ENCODE measurements around the gene WDR7.

Gene WDR7

GRCh38 chr18:56650944-56651770, at the start of gene WDR7:
Gene WDR7 (plus strand): TSS chr18:56651359. CDS start chr18:56672516, 21,157 bp downstream.
- Histone ChIP-seq H3K4me1 (ENCODE audit: low read length) (peaks cover 34% of the 10 kb centered on the region), H3K27me3 (ENCODE audit: low read depth, low read length) (no peaks in the 10 kb centered on the region), H3K9me3 (ENCODE audit: insufficient read depth, low read length) (no peaks in the 10 kb centered on the region), H2AFZ (ENCODE audit: low read depth, low read length) (peak within 1 kb of the TSS; percentile 99), H4K20me1 (ENCODE audit: insufficient read depth, low read length) (no peaks in the 10 kb centered on the region), H3K27ac (ENCODE audit: low read length) (peak within 1 kb of the TSS; percentile 59), H3K4me2 (ENCODE audit: low read length) (peak within 1 kb of the TSS; percentile 86), H3K4me3 (ENCODE audit: low read length) (peak within 1 kb of the TSS; percentile 79), H3K9ac (ENCODE audit: low read length) (peak within 1 kb of the TSS; percentile 72), H3K79me2 (ENCODE audit: low read length) (peaks cover 39% of the 10 kb centered on the region), H3K36me3 (replicated peaks; ENCODE audit: low read depth, low read length) (no peaks in the 10 kb centered on the region)
- TF ChIP-seq CTCF (IDR thresholded peaks at IDR 0.05; ENCODE audit: low read depth, low read length) (no peak), EZH2phosphoT487 (IDR thresholded peaks at IDR 0.05; ENCODE audit: low read depth) (no peak)

- Histone ChIP-seq H2AFZ (ENCODE audit: low read depth, low read length) (no peak overlapping the region), H3K4me3 (ENCODE audit: low read length) (no peak overlapping the region), H3K79me2 (ENCODE audit: low read length) (peaks cover 4% of the 10 kb centered on the region; the same call in 1 of the 2 replicates), H3K4me2 (ENCODE audit: low read length) (no peak overlapping the region), H3K27me3 (ENCODE audit: low read depth, low read length) (no peaks in the 10 kb centered on the region), H3K4me1 (ENCODE audit: low read length) (peaks cover 5% of the 10 kb centered on the region; the same call in 1 of the 2 replicates), H3K9ac (ENCODE audit: low read length) (no peak overlapping the region), H3K36me3 (replicated peaks; ENCODE audit: low read depth, low read length) (peaks cover 70% of the 10 kb centered on the region), H3K9me3 (ENCODE audit: insufficient read depth, low read length) (no peaks in the 10 kb centered on the region), H3K27ac (ENCODE audit: low read length) (no peak overlapping the region), H4K20me1 (ENCODE audit: insufficient read depth, low read length) (no peaks in the 10 kb centered on the region)
- TF ChIP-seq CTCF (IDR thresholded peaks at IDR 0.05; ENCODE audit: low read depth, low read length), result no peak
- TF ChIP-seq EZH2phosphoT487 (IDR thresholded peaks at IDR 0.05; ENCODE audit: low read depth), result no peak
Observed at GRCh38 chr18:56606618-56607017, 44.5 kb upstream of the WDR7 start.

- H3K27me3 ChIP-seq (ENCODE audit: low read depth, low read length), result no peaks in the 10 kb centered on the region
- H3K4me1 ChIP-seq (ENCODE audit: low read length), result no peaks in the 10 kb centered on the region
- H2AFZ ChIP-seq (ENCODE audit: low read depth, low read length), result no peak overlapping the region
- H3K9ac ChIP-seq (ENCODE audit: low read length), result no peak overlapping the region
- H3K36me3 ChIP-seq (replicated peaks; ENCODE audit: low read depth, low read length), result peaks cover 59% of the 10 kb centered on the region
- TF ChIP-seq EZH2phosphoT487 (IDR thresholded peaks at IDR 0.05; ENCODE audit: low read depth), result no peak
- TF ChIP-seq CTCF (IDR thresholded peaks at IDR 0.05; ENCODE audit: low read depth, low read length), result no peak
- peaks cover 6% of the 10 kb centered on the region; the same call in 1 of the 2 replicates for H3K79me2 ChIP-seq (ENCODE audit: low read length)
- H3K4me3 ChIP-seq (ENCODE audit: low read length), result no peak overlapping the region
- no peak overlapping the region for H3K27ac ChIP-seq (ENCODE audit: low read length)
- H3K4me2 ChIP-seq (ENCODE audit: low read length), result no peak overlapping the region
- H4K20me1 ChIP-seq (ENCODE audit: insufficient read depth, low read length), result 0 out of 2 replicates have a peak, but pooled peaks cover 4% of the 10 kb centered on the region
- H3K9me3 ChIP-seq (ENCODE audit: insufficient read depth, low read length), result no peaks in the 10 kb centered on the region
Observed at GRCh38 chr18:56615738-56616520, 35.2 kb upstream of the WDR7 start.

GRCh38 chr18:56627991-56628390, 23.2 kb upstream of the WDR7 start:
- Histone ChIP-seq H3K79me2 (ENCODE audit: low read length) (peaks cover 91% of the 10 kb centered on the region), H3K4me2 (ENCODE audit: low read length) (no peak overlapping the region)
- TF ChIP-seq CTCF (IDR thresholded peaks at IDR 0.05; ENCODE audit: low read depth, low read length) (no peak), EZH2phosphoT487 (IDR thresholded peaks at IDR 0.05; ENCODE audit: low read depth) (no peak)

More at GRCh38 chr18:56627991-56628390, 23.2 kb upstream of the WDR7 start:
- Histone ChIP-seq H3K27ac (ENCODE audit: low read length) (no peak overlapping the region), H4K20me1 (ENCODE audit: insufficient read depth, low read length) (peaks cover 85% of the 10 kb centered on the region), H3K4me3 (ENCODE audit: low read length) (no peak overlapping the region), H3K9me3 (ENCODE audit: insufficient read depth, low read length) (no peaks in the 10 kb centered on the region), H3K36me3 (replicated peaks; ENCODE audit: low read depth, low read length) (peaks cover 59% of the 10 kb centered on the region), H3K9ac (ENCODE audit: low read length) (no peak overlapping the region), H3K4me1 (ENCODE audit: low read length) (no peaks in the 10 kb centered on the region), H3K27me3 (ENCODE audit: low read depth, low read length) (no peaks in the 10 kb centered on the region), H2AFZ (ENCODE audit: low read depth, low read length) (no peak overlapping the region)

Measured in OCI-LY3 (cell line).